Islet precursor cell (in vitro differentiated cells): ENCODE measurements around the gene FBF1.
"Not testable (repeated sequence)": the region's sequence is repeated elsewhere in the genome, so short reads cannot be mapped to it uniquely, and the experiment has no call there.

Source experiments
- DNase-seq: peaks from one replicate; pipeline ENCODE4 v3.0.0-alpha.2; 2018

Gene FBF1

GRCh38 chr17:75940727-75941441 is at the start of gene FBF1:
FBF1 (minus strand) TSS chr17:75941042; CDS start chr17:75938149, 2,893 bp downstream.
- DNase-seq = peak; percentile 100

GRCh38 chr17:75987041-75987440 is 46.2 kb upstream of the FBF1 start:
- peak; percentile 45 for DNase-seq

GRCh38 chr17:75985986-75986385 is 45.1 kb upstream of the FBF1 start:
- peak; percentile 25 for DNase-seq

- peak; percentile 78 for DNase-seq
Observed at GRCh38 chr17:75983501-75984181, 42.8 kb upstream of the FBF1 start.

GRCh38 chr17:75981019-75981615 is 40.3 kb upstream of the FBF1 start:
- DNase-seq = no peak

GRCh38 chr17:75980188-75981018 is 39.6 kb upstream of the FBF1 start:
- no peak for DNase-seq

GRCh38 chr17:75979705-75980187 is 38.9 kb upstream of the FBF1 start:
- DNase-seq = no peak

GRCh38 chr17:75978938-75979704 is 38.3 kb upstream of the FBF1 start, which contains the start of the genes ACOX1 and TEN1:
ACOX1 (minus strand) TSS chr17:75979166; CDS start chr17:75979073, 93 bp downstream.
TEN1 (plus strand) TSS chr17:75979240; CDS start chr17:75986193, 6,953 bp downstream.
- DNase-seq = peak; percentile 100

- DNase-seq = no peak
Observed at GRCh38 chr17:75976175-75976848, 35.5 kb upstream of the FBF1 start.

GRCh38 chr17:75975757-75976174 is 34.9 kb upstream of the FBF1 start:
- no peak for DNase-seq

GRCh38 chr17:75975187-75975586 is 34.3 kb upstream of the FBF1 start:
- DNase-seq = not testable (repeated sequence)

- no peak for DNase-seq
Observed at GRCh38 chr17:75970626-75971025, 29.8 kb upstream of the FBF1 start.

- DNase-seq = no peak
Observed at GRCh38 chr17:75970011-75970523, 29.2 kb upstream of the FBF1 start.

- DNase-seq = not testable (repeated sequence)
Observed at GRCh38 chr17:75969044-75969443, 28.2 kb upstream of the FBF1 start.

GRCh38 chr17:75965468-75965867 is 24.6 kb upstream of the FBF1 start:
- peak; percentile 30 for DNase-seq

GRCh38 chr17:75959839-75960511 is 19.1 kb upstream of the FBF1 start:
- DNase-seq = no peak

- DNase-seq = no peak
Observed at GRCh38 chr17:75959051-75959838, 18.4 kb upstream of the FBF1 start.

- peak; percentile 18 for DNase-seq
Observed at GRCh38 chr17:75950855-75951554, 10.2 kb upstream of the FBF1 start.

GRCh38 chr17:75950421-75950820 is 9.6 kb upstream of the FBF1 start:
- DNase-seq = no peak
